ENCODE measurements around the gene SVEP1.

- TF ChIP-seq CTCF (IDR thresholded peaks at IDR 0.05; ENCODE audit: low read depth, low read length, poor library complexity, severe bottlenecking): no peak
- no peak for TF ChIP-seq EZH2phosphoT487 (IDR thresholded peaks at IDR 0.05; ENCODE audit: borderline replicate concordance, low read length)
Observed at GRCh38 chr9:110391826-110392485, 187.6 kb downstream of the SVEP1 start.

All from DOHH2 (cell line).